Thyroid gland (tissue), 4 donors: Measurements from ENCODE around the gene PEX10. TPM values are rescaled to one million over a fixed set of nuclear protein-coding genes. Genes with fewer than 3 reads are reported as not detected.
A peak's percentile ranks its signal among the peaks of the same experiment; 100 is the strongest.
"Not testable (repeated sequence)": the region's sequence is repeated elsewhere in the genome, so short reads cannot be mapped to it uniquely, and the experiment has no call there.

Experiments used
- DNase-seq, 2 donors: peaks; one replicate each; pipeline ENCODE4 v3.0.0-alpha.2; 2019
- H3K27ac ChIP-seq, 3 donors: fragments of 200-600 bp; sonication (generic); 1 replicate in 2 of 3; 2 replicates in 1 of 3; pipeline ENCODE4 v1.5.1; 2016 to 2019; ENCODE audit warnings: mild to moderate bottlenecking in 1 of 3, moderate library complexity in 1 of 3
- H3K27me3 ChIP-seq: fragments of 200-600 bp; sonication (generic); one replicate; pipeline ENCODE4 v1.5.1; 2019
- H3K36me3 ChIP-seq, 2 donors: fragments of 200-600 bp; sonication (generic); one replicate each; pipeline ENCODE4 v1.5.1; 2016 to 2019
- H3K4me1 ChIP-seq, 2 donors: fragments of 200-600 bp; sonication (generic); one replicate each; pipeline ENCODE4 v1.5.1; 2017 to 2019
- H3K4me3 ChIP-seq, 3 donors: fragments of 200-600 bp; sonication (generic); replicated peaks in 1 of 3; 1 replicate in 2 of 3; 2 replicates in 1 of 3; pipeline ENCODE4 v1.5.1; 2016; ENCODE audit warnings: mild to moderate bottlenecking in 1 of 3
- H3K9me3 ChIP-seq: fragments of 200-600 bp; sonication (generic); one replicate; pipeline ENCODE4 v1.5.1; 2017
- CTCF ChIP-seq, 6 experiments: fragments of 200-600 bp in 3 of 6; fragments of 450-650 bp in 3 of 6; sonication (generic) in 3 of 6; IDR thresholded peaks; one replicate each; pipeline ENCODE4 v1.5.1; 2016 to 2019; ENCODE audit warnings: antibody characterized with exemption in 6 of 6, mild to moderate bottlenecking in 2 of 6, inconsistent platforms in 1 of 6, moderate library complexity in 1 of 6
- POLR2A ChIP-seq, 2 donors: fragments of 450-650 bp; IDR thresholded peaks; one replicate each; pipeline ENCODE4 v1.6.1; 2017; ENCODE audit warnings: antibody characterized with exemption in 2 of 2, mild to moderate bottlenecking in 2 of 2, moderate library complexity in 1 of 2
- WGBS, 2 donors: methylation state at CpG; one replicate each; pipeline ENCODE4 v1.1.5; 2017; 5-methylcytosine and 5-hydroxymethylcytosine counted together
- intact Hi-C: fragments of 100-400 bp; cut with DNase I; formaldehyde crosslinking; loops from one replicate; pipeline ENCODE4 v1.15.1; 2023
- total RNA-seq, 4 donors: library from RNA; depleted of rRNA; stranded (reverse); fragments of >200 nt; gene quantifications; one replicate each; pipeline ENCODE4 v1.2.3, GENCODE V29; 2016

The PEX10 gene
- total RNA-seq, 4 donors from 2014 or later: 25.0 to 35.2 (median 33.5) TPM

- Histone ChIP-seq H3K4me3 (no peak overlapping the region), H3K27me3 (peaks cover 5% of the 10 kb centered on the region)
- 65% methylated on average over 4 of the region's 27 CpGs; no CpG with 5 or more reads in 1 of the 2 donors for WGBS, 2 donors
Observed at GRCh38 chr1:2444138-2444591, 31.8 kb upstream of the PEX10 start.

DNA sequence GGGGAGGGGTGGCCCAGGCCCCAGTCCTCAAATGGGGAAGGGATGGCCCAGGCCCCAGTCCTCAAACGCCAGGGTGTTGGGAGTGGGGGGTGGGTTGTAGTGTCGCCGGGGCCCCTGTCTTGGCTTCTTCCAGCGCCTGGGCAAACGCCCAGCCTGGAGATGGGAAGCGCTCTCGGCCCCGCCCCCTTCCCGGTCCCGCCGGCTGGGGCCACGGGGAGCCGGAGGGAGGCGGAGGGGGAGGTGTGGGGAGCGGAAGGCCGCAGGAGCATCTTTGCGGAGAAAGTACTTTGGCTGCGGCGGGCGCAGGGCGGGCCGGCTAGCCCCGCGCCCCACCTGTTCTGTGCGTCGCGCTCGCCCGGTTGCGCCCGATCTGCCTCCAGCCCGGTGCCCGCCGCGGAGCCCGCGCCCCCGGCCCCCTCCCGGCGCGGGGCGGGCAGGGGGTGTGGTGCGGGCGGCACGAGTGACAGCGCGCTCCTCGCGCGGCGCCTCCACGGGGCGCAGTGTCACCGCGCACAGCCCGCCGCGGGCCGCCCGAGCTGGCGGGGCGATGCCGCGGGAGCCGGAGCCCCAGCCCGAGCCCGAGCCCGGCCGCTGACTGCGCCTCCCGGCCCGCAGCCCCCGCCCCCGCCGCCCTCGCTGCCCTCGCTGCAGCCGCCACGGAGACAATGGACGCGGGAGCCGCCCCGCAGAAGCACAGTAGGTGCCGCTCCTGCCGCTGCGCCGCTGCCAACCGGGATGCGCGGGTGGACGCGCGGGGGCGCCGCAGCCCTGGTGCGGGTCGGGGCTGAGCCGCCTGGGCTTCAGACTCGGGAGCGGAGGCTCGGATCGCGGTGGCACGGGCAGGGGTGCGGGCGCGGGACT lies 31.1 kb upstream of the PEX10 start:
- intact Hi-C loops: no loop called here
- DNase-seq: no peak
- H3K36me3 ChIP-seq: no peaks in the 10 kb centered on the region
- H3K4me3 ChIP-seq: no peak overlapping the region
- TF ChIP-seq CTCF (IDR thresholded peaks at IDR 0.05): no peak
- TF ChIP-seq POLR2A (IDR thresholded peaks at IDR 0.05): no peak
- no peaks in the 10 kb centered on the region for H3K4me1 ChIP-seq
- peaks cover 5% of the 10 kb centered on the region for H3K27me3 ChIP-seq
- H3K9me3 ChIP-seq: no peaks in the 10 kb centered on the region
- WGBS, 2 donors: 0 to 2% methylated on average over 9 of the region's 107 CpGs
- no peak overlapping the region for H3K27ac ChIP-seq

More at GRCh38 chr1:2444138-2444591, 31.8 kb upstream of the PEX10 start:
- TF ChIP-seq POLR2A (IDR thresholded peaks at IDR 0.05) (no peak), CTCF (IDR thresholded peaks at IDR 0.05) (no peak)
- no peak for DNase-seq
- intact Hi-C loops: no loop called here
- no peaks in the 10 kb centered on the region for H3K4me1 ChIP-seq
- H3K27ac ChIP-seq: no peak overlapping the region
- no peaks in the 10 kb centered on the region for H3K36me3 ChIP-seq
- no peaks in the 10 kb centered on the region for H3K9me3 ChIP-seq

DNA sequence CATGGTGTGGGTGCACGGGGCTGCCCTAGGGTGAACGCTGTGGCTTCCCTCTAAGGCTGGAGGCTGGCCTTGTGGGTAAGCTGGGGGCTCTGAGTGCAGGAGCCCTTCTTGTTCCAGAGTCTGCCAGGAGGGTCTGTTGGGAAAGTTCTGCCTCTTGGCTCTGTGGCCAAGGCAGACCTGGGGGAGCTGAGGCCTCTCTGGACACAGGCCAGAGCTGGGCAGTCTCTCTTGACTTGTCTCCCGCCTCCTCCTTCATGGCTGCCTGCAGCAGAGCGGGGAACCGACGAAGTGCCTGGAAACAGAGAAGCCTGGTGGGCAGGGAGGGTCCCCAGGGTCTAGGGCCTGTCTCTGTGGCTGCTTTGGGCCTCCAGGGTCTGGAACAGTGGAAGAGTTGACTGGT lies 30.3 kb upstream of the PEX10 start:
- Histone ChIP-seq H3K4me1 (no peaks in the 10 kb centered on the region), H3K36me3 (no peaks in the 10 kb centered on the region), H3K4me3 (no peak overlapping the region), H3K27me3 (peaks cover 5% of the 10 kb centered on the region), H3K27ac (no peak overlapping the region), H3K9me3 (no peaks in the 10 kb centered on the region)
- no peak for TF ChIP-seq POLR2A (IDR thresholded peaks at IDR 0.05)
- TF ChIP-seq CTCF (IDR thresholded peaks at IDR 0.05): no peak
- intact Hi-C loops: no loop called here
- WGBS, 2 donors: 40% methylated on average over 1 of the region's 6 CpGs; no CpG with 5 or more reads in 1 of the 2 donors
- peak; percentile 18 to 22 for DNase-seq

DNA sequence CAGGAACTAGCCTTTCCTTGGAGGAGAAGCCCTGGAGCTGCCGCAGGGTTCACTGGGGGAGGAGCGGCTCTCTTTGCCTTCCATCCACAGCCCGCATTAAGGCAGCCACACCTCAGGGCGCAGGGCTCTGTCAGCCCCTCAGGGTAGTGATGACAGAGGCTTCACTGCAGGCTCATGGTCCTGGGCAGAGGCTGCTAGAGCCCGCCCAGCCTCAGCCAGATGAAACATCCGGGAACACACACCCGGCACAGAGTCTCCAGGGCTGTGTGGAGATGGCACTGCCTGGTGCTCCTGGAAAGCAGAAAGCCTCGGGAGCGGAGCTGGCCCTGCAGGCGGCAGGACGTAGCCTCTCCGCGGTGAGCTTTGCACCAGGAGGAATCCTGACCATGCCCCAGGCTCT lies 29.4 kb upstream of the PEX10 start:
- no peak for TF ChIP-seq CTCF (IDR thresholded peaks at IDR 0.05)
- no peak for TF ChIP-seq POLR2A (IDR thresholded peaks at IDR 0.05)
- intact Hi-C loops: no loop called here
- Histone ChIP-seq H3K36me3 (no peaks in the 10 kb centered on the region), H3K27me3 (peaks cover 5% of the 10 kb centered on the region), H3K27ac (no peak overlapping the region), H3K9me3 (no peaks in the 10 kb centered on the region), H3K4me1 (no peaks in the 10 kb centered on the region), H3K4me3 (no peak overlapping the region)
- no peak for DNase-seq
- WGBS, 2 donors: 75 to 85% methylated on average over 5 to 11 of the region's 13 CpGs

- intact Hi-C loops, H3K36me3 ChIP-seq, DNase-seq, H3K27ac ChIP-seq, H3K4me3 ChIP-seq, H3K9me3 ChIP-seq, H3K4me1 ChIP-seq, H3K27me3 ChIP-seq: not testable (repeated sequence)
- 91 to 96% methylated on average over 21 to 23 of the region's 23 CpGs for WGBS, 2 donors
Observed at GRCh38 chr1:2440346-2440745, 28.0 kb upstream of the PEX10 start.
